Loucy (cell line): ENCODE data around the gene PKN1.

ENCODE experiments used
- H2AFZ ChIP-seq: fragments of 200-600 bp; sonication (generic); 2 replicates; pipeline ENCODE4 v1.6.0; 2016; ENCODE audit warnings: antibody characterized with exemption, mild to moderate bottlenecking, low read length, moderate library complexity
- H3F3A ChIP-seq: fragments of 200-600 bp; 2 replicates; pipeline ENCODE4 v1.6.0; 2016; ENCODE audit warnings: antibody characterized with exemption, low read depth, mild to moderate bottlenecking
- H3K27me3 ChIP-seq: fragments of 200-600 bp; sonication (generic); 2 replicates; pipeline ENCODE4 v1.6.1; 2014; ENCODE audit warnings: low read length, mild to moderate bottlenecking; ENCODE audit not compliant: insufficient read depth, poor library complexity, severe bottlenecking
- H3K36me3 ChIP-seq: fragments of 200-600 bp; sonication (generic); 2 replicates; pipeline ENCODE4 v1.6.1; 2016; ENCODE audit warnings: low read length; ENCODE audit not compliant: insufficient read depth
- H3K4me1 ChIP-seq: fragments of 200-600 bp; sonication (generic); 2 replicates; pipeline ENCODE4 v1.5.1; 2014; ENCODE audit warnings: low read length, mild to moderate bottlenecking; ENCODE audit not compliant: insufficient read depth, poor library complexity, severe bottlenecking
- H3K4me2 ChIP-seq: fragments of 200-600 bp; sonication (generic); 2 replicates; pipeline ENCODE4 v1.6.0; 2014; ENCODE audit warnings: antibody characterized with exemption, low read length, low read depth, mild to moderate bottlenecking; ENCODE audit not compliant: poor library complexity, severe bottlenecking
- H3K4me3 ChIP-seq: fragments of 200-600 bp; sonication (generic); 2 replicates; pipeline ENCODE4 v1.5.1; 2014; ENCODE audit warnings: low read length, mild to moderate bottlenecking, mixed read lengths; ENCODE audit not compliant: poor library complexity, severe bottlenecking
- H3K79me2 ChIP-seq: fragments of 200-600 bp; sonication (generic); 2 replicates; pipeline ENCODE4 v1.6.1; 2014; ENCODE audit warnings: low read length; ENCODE audit not compliant: insufficient read depth
- H3K9ac ChIP-seq: fragments of 200-600 bp; sonication (generic); 2 replicates; pipeline ENCODE4 v1.6.0; 2014; ENCODE audit warnings: mild to moderate bottlenecking, low read depth, low read length, moderate library complexity; ENCODE audit not compliant: poor library complexity, severe bottlenecking
- H3K9me2 ChIP-seq: fragments of 200-600 bp; sonication (generic); replicated peaks from 2 replicates; pipeline ENCODE4 v1.6.1; 2016; ENCODE audit warnings: low read depth, low read length, mixed read lengths
- H3K9me3 ChIP-seq: fragments of 200-600 bp; sonication (generic); 2 replicates; pipeline ENCODE4 v1.6.1; 2014; ENCODE audit warnings: mild to moderate bottlenecking, antibody characterized with exemption, low read length, low read depth; ENCODE audit not compliant: insufficient read depth
- H4K20me1 ChIP-seq: fragments of 200-600 bp; sonication (generic); 2 replicates; pipeline ENCODE4 v1.6.0; 2014; ENCODE audit warnings: antibody characterized with exemption, low read length, mild to moderate bottlenecking; ENCODE audit not compliant: insufficient read depth, poor library complexity, severe bottlenecking
- CTCF ChIP-seq: fragments of 200-600 bp; sonication (generic); conservative IDR thresholded peaks from 2 replicates; pipeline ENCODE4 v1.5.1; 2014; ENCODE audit warnings: mild to moderate bottlenecking, antibody characterized with exemption, low read length
- EZH2phosphoT487 ChIP-seq: fragments of 200-600 bp; IDR thresholded peaks from 2 replicates; pipeline ENCODE4 v1.6.1; 2018; ENCODE audit warnings: antibody characterized with exemption, mild to moderate bottlenecking, moderate library complexity, borderline replicate concordance

Gene PKN1

GRCh38 chr19:14406645-14407401, 26.3 kb upstream of the PKN1 start:
- no peak overlapping the region for H2AFZ ChIP-seq

GRCh38 chr19:14407605-14408484, 25.3 kb upstream of the PKN1 start:
- H3K9me2 ChIP-seq = no peaks in the 10 kb centered on the region
- H3F3A ChIP-seq = peaks cover 3% of the 10 kb centered on the region; the same call in 1 of the 2 replicates
- H3K27me3 ChIP-seq = no peaks in the 10 kb centered on the region
- H3K4me2 ChIP-seq = no peak overlapping the region
- peaks cover 27% of the 10 kb centered on the region for H3K79me2 ChIP-seq
- H3K9me3 ChIP-seq = no peaks in the 10 kb centered on the region
- H3K9ac ChIP-seq = no peak overlapping the region
- H3K4me3 ChIP-seq = no peak overlapping the region
- H3K36me3 ChIP-seq = peaks cover 78% of the 10 kb centered on the region; the same call in 1 of the 2 replicates
- H3K4me1 ChIP-seq = peaks cover under 1% of the 10 kb centered on the region
- peaks cover 54% of the 10 kb centered on the region for H4K20me1 ChIP-seq
- TF ChIP-seq CTCF (no peak), EZH2phosphoT487 (no peak)
- no peak overlapping the region for H2AFZ ChIP-seq

More at GRCh38 chr19:14406645-14407401, 26.3 kb upstream of the PKN1 start:
- TF ChIP-seq CTCF (no peak), EZH2phosphoT487 (no peak)
- H3K4me1 ChIP-seq = no peaks in the 10 kb centered on the region
- no peaks in the 10 kb centered on the region for H3K9me2 ChIP-seq
- H3K9me3 ChIP-seq = no peaks in the 10 kb centered on the region
- no peak overlapping the region for H3K4me3 ChIP-seq
- H3K79me2 ChIP-seq = peaks cover 17% of the 10 kb centered on the region
- no peak overlapping the region for H3K9ac ChIP-seq
- H4K20me1 ChIP-seq = peaks cover 44% of the 10 kb centered on the region
- no peaks in the 10 kb centered on the region for H3K27me3 ChIP-seq
- H3K4me2 ChIP-seq = no peak overlapping the region
- peaks cover 3% of the 10 kb centered on the region; the same call in 1 of the 2 replicates for H3F3A ChIP-seq
- H3K36me3 ChIP-seq = peaks cover 68% of the 10 kb centered on the region; the same call in 1 of the 2 replicates

- Histone ChIP-seq H3F3A (peaks cover 3% of the 10 kb centered on the region; the same call in 1 of the 2 replicates), H3K79me2 (peaks cover 35% of the 10 kb centered on the region), H3K27me3 (no peaks in the 10 kb centered on the region), H2AFZ (no peak overlapping the region), H3K4me3 (no peak overlapping the region), H3K36me3 (peaks cover 85% of the 10 kb centered on the region; the same call in 1 of the 2 replicates), H3K4me1 (peaks cover 4% of the 10 kb centered on the region), H3K9me2 (no peaks in the 10 kb centered on the region), H4K20me1 (peaks cover 62% of the 10 kb centered on the region), H3K9me3 (no peaks in the 10 kb centered on the region), H3K9ac (no peak overlapping the region), H3K4me2 (no peak overlapping the region)
- TF ChIP-seq CTCF = no peak
- TF ChIP-seq EZH2phosphoT487 = no peak
These were observed 24.5 kb upstream of the PKN1 start for GRCh38 chr19:14408491-14409145.
